ENCODE results near the gene ABCA3.
"Not testable (repeated sequence)": the region's sequence is repeated elsewhere in the genome, so short reads cannot be mapped to it uniquely, and the experiment has no call there.

The ABCA3 gene

GRCh38 chr16:2252806-2253148 is 87.8 kb downstream of the ABCA3 start:
- DNase-seq = no peak

- peak; percentile 94 for DNase-seq
These were observed 89.0 kb downstream of the ABCA3 start, which contains the start of gene ECI1 for GRCh38 chr16:2251296-2252111. Gene ECI1 (minus strand): TSS chr16:2251587. CDS start chr16:2251566, 21 bp downstream.

DNA sequence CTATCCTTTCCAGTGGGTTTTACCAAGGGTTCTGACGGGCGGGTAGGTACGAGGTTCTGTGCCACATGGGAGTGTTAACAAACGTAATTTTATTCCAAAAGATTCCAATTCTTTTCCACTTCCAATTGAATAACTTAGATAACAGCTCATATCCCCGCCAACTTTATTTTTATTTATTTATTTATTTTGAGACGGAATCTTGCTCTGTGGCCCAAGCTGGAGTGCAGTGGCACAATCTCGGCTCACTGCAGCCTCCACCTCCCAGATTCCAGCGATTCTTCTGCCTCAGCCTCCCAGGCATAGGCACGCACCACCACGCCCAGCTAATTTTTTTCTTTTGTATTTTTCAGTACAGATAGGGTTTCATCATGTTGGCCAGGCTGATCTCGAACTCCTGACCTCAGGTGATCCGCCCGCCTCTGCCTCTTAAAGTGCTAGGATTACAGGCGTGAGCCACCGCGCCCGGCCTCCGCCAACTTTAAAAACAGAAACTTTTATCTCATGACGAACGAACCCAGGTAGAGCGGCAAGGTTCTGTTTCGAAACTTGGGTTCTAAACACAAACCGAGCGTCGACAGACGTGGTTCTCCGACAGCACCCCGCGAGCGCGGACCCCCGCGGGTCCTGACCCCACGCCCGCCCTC is 89.8 kb downstream of the ABCA3 start:
- DNase-seq = no peak

- no peak for DNase-seq
These were observed 94.1 kb downstream of the ABCA3 start for GRCh38 chr16:2246301-2246885.

DNA sequence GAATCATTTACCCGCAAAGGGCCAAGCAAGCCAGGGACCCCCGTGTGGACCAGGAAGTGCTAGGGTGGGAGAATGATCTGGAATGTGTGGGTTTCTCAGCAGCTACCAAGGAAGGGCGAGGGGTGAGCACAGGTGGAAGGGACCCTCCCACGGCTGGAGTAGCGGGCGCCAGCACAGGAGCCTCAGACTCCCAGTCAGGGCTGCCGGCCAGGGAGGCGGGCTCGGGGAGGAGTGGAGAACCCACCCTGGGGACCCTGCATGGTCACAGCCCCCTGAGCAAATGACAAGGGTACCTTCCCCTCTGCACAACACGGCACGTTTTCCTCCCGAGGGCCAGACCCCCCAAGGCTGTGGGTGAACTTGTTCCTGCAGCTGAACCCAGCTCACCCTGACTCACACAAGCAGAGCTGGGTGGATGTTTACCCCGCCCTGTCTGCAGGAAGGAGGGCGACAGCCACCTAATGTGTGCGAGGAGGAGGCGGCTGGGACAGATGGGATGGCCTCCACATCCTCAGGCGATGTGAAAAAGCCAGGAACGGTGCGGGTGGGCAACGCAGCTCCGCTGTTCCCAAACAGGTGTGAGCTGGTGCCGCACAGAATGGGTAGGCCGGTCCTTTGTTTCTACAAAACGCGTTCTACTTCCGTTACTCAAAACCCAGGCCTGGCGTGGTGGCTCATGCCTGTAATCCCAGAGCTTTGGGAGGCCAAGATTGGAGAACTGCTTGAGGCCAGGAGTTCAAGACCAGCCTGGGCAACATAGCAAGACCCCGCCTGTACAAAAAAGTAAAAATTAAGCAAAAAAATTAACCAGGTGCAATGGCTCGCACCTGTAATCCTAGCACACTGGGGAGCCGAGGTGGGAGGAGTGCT is 95.4 kb downstream of the ABCA3 start:
- no peak for DNase-seq

DNA sequence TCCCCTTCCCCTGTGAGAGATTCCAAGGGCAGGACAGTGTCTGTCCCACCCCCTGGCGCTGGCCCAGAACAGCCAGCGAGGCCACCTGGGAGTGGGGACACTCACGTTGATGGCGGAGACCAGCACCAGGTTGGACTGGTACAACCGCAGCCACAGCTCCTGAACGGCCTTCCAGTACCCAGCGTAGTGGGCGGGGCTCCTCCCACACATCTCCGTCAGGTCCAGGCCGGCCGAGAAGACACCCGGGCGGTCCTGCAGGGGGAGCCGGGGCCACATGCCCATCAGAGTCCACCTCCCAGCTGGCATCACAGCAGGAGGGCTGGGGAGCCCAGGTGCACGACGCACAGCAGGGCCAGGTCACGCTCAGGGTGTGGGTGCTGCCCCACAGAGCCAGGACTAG is 96.2 kb downstream of the ABCA3 start:
- DNase-seq = no peak

- DNase-seq = no peak
These were observed 96.7 kb downstream of the ABCA3 start for GRCh38 chr16:2243781-2244180.

- no peak for DNase-seq
These were observed 97.4 kb downstream of the ABCA3 start for GRCh38 chr16:2243031-2243528.

- no peak for DNase-seq
These were observed 97.9 kb downstream of the ABCA3 start for GRCh38 chr16:2242598-2242997.

GRCh38 chr16:2240331-2240730 is 100.2 kb downstream of the ABCA3 start:
- not testable (repeated sequence) for DNase-seq

- DNase-seq = no peak
These were observed 101.5 kb downstream of the ABCA3 start for GRCh38 chr16:2238838-2239675.

- no peak for DNase-seq
These were observed 102.2 kb downstream of the ABCA3 start for GRCh38 chr16:2238150-2238837.

DNA sequence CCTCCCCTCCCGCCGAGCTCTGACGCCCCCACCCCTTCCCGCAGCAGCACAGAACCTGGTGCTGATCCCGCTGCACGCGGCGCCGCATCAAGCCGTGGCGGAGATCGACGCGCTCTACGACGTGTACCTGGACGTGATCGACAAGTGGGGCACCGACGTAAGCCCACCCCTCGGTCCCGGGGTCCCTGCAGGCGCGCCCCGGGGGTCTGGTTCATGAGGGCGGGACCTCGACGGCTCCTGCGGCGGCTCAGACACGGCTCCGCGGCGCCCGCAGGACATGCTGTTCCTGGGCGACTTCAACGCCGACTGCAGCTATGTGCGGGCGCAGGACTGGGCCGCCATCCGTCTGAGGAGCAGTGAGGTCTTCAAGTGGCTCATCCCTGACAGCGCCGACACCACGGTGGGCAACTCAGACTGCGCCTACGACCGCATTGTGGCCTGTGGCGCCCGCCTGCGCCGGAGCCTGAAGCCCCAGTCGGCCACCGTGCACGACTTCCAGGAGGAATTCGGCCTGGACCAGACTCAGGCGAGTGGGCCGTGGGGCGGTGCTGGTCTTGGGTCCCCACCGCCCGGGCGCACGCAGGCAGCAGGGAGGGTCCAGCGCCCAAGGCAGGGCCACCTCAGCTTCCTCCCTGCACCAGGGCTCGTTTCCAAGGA is 102.9 kb downstream of the ABCA3 start:
- DNase-seq = no peak

GRCh38 chr16:2237102-2237482 is 103.4 kb downstream of the ABCA3 start:
- no peak for DNase-seq

DNA sequence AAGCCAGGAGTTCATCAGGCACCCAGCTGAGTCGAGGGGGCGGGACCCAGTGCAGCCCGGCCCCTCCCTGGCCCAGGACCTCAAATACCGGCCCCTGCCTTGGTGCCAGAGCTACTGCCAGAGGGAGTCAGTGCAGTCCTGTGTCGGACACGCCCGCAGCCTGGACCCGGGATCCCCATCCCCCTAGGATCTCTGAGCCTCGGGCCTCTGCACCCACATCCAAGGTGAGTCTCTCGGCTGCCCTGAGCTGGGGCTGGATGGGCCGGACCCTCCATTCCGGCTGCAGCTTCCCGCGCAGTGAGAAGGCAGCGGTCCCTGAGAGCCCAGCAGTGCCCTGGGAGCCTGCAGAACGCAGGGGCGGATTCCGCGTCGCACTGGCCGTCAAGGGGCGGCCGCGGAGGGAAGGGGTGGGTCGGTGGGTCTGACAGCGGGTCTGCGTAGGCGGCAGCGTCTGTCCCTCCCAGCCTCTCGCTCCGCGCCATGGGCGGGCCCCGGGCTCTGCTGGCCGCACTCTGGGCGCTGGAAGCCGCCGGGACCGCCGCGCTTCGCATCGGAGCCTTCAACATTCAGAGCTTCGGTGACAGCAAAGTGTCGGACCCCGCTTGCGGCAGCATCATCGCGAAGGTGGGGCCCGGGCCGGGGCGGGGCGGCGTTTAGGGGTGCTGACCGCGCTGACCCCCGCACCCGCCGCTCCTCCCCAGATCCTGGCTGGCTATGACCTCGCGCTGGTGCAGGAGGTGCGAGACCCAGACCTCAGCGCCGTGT is 104.0 kb downstream of the ABCA3 start, which contains the start of gene DNASE1L2:
TSS of gene DNASE1L2 (plus strand) at position 108 of the 765 bp plus-strand sequence. CDS start at position 481, 373 bp downstream.
- DNase-seq = no peak

DNA sequence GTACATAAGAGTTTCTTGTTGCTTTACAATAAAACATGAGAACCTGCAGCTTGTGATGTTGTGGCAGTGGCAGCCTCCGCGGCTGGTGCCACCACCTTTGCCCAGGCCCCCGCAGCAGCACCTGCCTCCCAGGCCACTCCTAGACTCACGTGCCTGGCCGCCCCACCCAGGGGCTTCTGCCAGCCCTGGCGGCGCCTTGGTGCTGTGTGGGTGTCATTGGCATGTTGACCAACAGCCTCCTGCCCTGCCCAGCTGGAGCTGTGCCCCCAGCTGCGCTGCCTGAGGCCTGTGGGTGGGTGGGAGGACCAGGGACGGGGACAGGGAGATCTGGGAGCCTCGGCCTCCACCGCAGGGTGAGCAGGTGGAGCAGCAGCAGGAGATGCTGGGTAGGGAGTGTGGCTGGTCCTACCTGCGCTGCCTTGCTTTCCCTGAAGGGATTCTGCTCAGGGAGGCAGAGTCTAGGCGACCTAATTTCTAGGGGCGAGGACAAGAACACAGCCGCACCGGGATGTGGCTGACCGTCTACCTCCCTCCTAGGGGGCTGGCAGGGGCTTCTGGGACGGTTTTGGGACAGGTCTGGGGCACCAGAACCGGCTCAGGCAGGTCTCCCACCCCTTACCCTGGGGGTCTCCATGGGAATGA is 104.7 kb downstream of the ABCA3 start:
- no peak for DNase-seq

DNA sequence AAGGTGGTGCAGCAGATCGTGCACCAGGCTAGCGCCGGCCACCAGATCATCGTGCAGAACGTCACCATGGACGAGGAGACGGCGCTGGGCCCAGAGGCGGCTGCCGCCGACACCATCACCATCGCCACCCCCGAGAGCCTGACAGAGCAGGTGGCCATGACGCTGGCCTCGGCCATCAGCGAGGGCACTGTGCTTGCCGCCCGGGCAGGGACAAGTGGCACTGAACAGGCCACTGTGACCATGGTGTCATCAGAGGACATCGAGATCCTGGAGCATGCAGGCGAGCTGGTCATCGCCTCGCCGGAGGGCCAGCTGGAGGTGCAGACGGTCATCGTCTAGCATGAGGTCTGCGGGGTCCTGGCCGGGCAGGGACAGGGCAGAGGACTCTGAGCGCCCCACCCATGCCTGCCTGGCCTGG is 105.3 kb downstream of the ABCA3 start:
- DNase-seq = no peak

GRCh38 chr16:2234813-2235170 is 105.7 kb downstream of the ABCA3 start:
- DNase-seq = no peak

Data from inflammatory macrophage treated with lipopolysaccharide for 4 hours (primary cell).